ENCODE data around the gene GIPC2.

GIPC2 gene

DNA sequence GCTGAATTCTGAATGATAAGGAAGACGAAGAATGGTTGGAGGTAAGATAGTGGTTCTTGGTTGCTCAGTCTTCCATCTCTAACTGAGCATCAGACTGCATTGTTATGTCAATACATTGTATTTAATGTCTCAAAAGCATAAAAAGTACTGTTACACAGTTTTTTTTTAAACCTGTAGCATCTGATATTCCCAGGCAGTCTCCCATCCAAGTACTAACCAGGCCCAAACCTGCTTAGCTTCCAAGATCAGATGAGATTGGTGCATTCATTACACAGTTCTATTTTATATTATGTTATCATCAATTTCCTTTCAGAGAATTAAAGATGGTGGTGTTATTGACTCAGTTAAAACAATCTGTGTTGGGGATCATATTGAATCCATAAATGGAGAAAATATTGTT, 48.9 kb downstream of the GIPC2 start:
- no peak for TF ChIP-seq CTCF (IDR thresholded peaks at IDR 0.05; ENCODE audit: unreplicated experiment in 3 of 3)
- no peaks in the 10 kb centered on the region for H3K36me3 Mint-ChIP-seq (ENCODE audit: low read depth)
- no peaks in the 10 kb centered on the region for H3K27me3 Mint-ChIP-seq (ENCODE audit: low read depth)
- H3K4me3 Mint-ChIP-seq, result no peak overlapping the region
- no peak overlapping the region for H3K27ac Mint-ChIP-seq
- no peaks in the 10 kb centered on the region for H3K9me3 Mint-ChIP-seq
- H3K4me1 Mint-ChIP-seq, result peaks cover 7% of the 10 kb centered on the region

- Mint-ChIP-seq H3K4me3 (no peak overlapping the region), H3K27ac (no peak overlapping the region), H3K4me1 (peaks cover 7% of the 10 kb centered on the region), H3K27me3 (ENCODE audit: low read depth) (no peaks in the 10 kb centered on the region), H3K9me3 (no peaks in the 10 kb centered on the region), H3K36me3 (ENCODE audit: low read depth) (no peaks in the 10 kb centered on the region)
- no peak for TF ChIP-seq CTCF (IDR thresholded peaks at IDR 0.05; ENCODE audit: unreplicated experiment in 3 of 3)
Observed at GRCh38 chr1:78095593-78095992, 49.8 kb downstream of the GIPC2 start.

DNA sequence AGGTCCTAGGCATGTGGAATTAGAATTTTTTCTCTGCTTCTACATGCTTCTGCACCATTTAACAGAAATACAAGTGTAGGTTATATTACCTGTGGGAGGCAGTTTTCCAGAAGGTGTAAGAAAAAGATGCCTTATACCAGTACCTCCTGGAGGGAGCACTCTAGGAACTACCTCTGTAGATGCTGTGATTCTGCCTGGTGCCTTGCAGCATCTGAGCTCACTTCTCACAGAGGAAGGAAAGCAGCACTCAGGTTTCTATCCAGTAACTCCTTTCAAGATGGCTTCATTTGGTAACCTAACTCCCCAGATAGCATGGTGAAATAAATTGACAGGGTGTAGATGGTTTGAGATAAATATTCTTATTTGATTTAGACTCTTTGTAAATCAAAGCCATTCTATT, 50.3 kb downstream of the GIPC2 start:
- Mint-ChIP-seq H3K27me3 (ENCODE audit: low read depth) (no peaks in the 10 kb centered on the region), H3K9me3 (no peaks in the 10 kb centered on the region), H3K4me1 (peaks cover 7% of the 10 kb centered on the region), H3K36me3 (ENCODE audit: low read depth) (no peaks in the 10 kb centered on the region), H3K27ac (no peak overlapping the region), H3K4me3 (no peak overlapping the region)
- no peak for TF ChIP-seq CTCF (IDR thresholded peaks at IDR 0.05; ENCODE audit: unreplicated experiment in 3 of 3)

DNA sequence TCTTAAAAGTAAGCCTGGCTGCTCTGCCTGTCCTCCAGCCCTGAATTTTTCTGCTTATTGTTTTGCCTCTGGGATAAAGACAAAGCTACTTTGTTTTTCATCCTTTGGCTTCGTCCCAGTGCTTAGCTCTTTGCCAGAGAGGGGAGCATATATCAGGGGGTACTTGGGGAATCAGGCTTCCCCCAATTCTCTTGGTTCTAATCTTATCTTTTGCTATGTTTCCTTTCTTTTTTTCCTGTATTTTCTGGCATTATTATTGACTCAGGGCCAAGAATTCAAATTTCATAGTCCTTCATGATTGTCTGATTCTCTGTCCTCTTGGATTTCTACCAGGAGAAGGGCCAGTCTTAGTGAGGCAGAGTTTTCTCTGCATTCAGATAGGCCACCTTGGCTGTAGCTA, 51.2 kb downstream of the GIPC2 start:
- H3K4me3 Mint-ChIP-seq, result no peak overlapping the region
- H3K9me3 Mint-ChIP-seq, result no peaks in the 10 kb centered on the region
- H3K27me3 Mint-ChIP-seq (ENCODE audit: low read depth), result no peaks in the 10 kb centered on the region
- no peaks in the 10 kb centered on the region for H3K36me3 Mint-ChIP-seq (ENCODE audit: low read depth)
- TF ChIP-seq CTCF (IDR thresholded peaks at IDR 0.05; ENCODE audit: unreplicated experiment in 3 of 3), result no peak
- peaks cover 7% of the 10 kb centered on the region for H3K4me1 Mint-ChIP-seq
- H3K27ac Mint-ChIP-seq, result peak overlapping the region in 1 of 3 experiments; percentile 49

- no peak for TF ChIP-seq CTCF (IDR thresholded peaks at IDR 0.05; ENCODE audit: unreplicated experiment in 3 of 3)
- H3K4me3 Mint-ChIP-seq, result no peak overlapping the region
- no peaks in the 10 kb centered on the region for H3K9me3 Mint-ChIP-seq
- peaks cover 7% of the 10 kb centered on the region for H3K4me1 Mint-ChIP-seq
- no peaks in the 10 kb centered on the region for H3K27me3 Mint-ChIP-seq (ENCODE audit: low read depth)
- H3K27ac Mint-ChIP-seq, result no peak overlapping the region
- no peaks in the 10 kb centered on the region for H3K36me3 Mint-ChIP-seq (ENCODE audit: low read depth)
Observed at GRCh38 chr1:78101051-78101450, 55.3 kb downstream of the GIPC2 start.

DNA sequence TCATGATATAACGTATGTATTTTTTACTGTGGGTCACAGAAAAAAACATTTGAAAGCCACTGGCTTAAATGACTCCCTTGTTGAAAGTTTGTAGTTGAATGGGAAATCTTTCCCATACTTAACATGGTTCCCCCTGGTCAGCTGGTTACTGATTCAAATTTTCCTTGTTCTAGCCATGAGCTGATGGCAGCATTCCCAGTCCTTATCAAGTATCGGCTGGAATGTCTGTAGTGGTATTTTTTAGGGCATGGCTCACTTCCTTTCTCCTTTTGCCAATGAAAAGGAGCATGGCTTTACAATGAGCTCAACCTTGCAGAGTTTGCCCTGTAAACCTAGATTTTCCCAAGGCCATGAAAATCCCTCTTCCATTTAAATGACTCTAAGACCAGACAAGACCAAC, 55.7 kb downstream of the GIPC2 start:
- Mint-ChIP-seq H3K27ac (no peak overlapping the region), H3K36me3 (ENCODE audit: low read depth) (no peaks in the 10 kb centered on the region), H3K9me3 (no peaks in the 10 kb centered on the region), H3K4me1 (peaks cover 7% of the 10 kb centered on the region), H3K27me3 (ENCODE audit: low read depth) (no peaks in the 10 kb centered on the region), H3K4me3 (no peak overlapping the region)
- TF ChIP-seq CTCF (IDR thresholded peaks at IDR 0.05; ENCODE audit: unreplicated experiment in 3 of 3), result no peak

Data from nephron (organoid).